GM19025 (cell line): ENCODE data around the gene DCTN5.

Experiments
- ATAC-seq: cut with Tn5 transposase; IDR thresholded peaks from one replicate; pipeline ENCODE4 v1.9.1; 2021; ENCODE audit warnings: mild to moderate bottlenecking, low read depth, moderate library complexity; ENCODE audit not compliant: unreplicated experiment

Gene DCTN5

DNA sequence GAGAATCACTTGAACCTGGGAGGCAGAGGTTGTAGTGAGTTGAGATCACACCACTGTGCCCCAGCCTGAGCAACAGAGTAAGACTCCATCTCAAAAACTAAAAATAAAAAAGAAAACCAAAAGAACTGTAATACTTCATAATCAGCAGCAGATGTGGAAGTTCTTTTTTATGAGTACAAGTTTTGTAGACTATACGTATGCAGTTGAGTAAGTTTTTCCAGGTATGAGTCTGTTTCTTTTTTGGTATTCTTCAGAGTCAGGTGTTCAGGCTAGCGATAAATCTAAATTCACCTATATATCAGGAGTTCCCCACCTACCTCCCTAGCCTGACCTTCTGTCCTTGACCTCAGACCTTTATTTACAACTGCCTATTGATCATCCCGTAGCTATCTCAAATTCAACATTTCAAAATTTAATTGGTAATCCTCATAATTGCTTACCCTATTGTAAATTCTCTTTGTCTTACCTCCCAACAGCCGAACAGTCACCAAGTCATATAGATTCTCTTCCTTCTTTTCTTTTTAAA lies 10.7 kb downstream of the DCTN5 start:
- ATAC-seq, result no peak

DNA sequence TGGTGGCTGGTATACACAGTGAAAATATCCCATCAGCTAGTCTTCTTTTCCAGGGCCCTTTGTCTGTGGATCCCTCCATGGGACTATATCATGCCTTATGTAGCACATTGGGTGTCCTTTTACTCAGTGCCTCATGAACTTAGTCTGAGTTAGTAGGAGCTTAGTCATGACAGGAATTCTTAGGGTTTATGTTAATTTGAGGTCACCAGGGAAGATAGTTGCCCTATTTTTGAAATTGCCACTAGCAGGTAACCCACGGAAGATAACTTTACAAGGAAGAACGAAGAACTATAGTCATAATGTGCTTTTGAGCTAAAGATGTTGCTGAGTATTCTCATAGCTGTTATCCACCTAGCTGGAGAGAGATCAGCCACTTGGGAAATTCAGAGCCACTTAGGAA lies 22.7 kb downstream of the DCTN5 start:
- ATAC-seq, result no peak

DNA sequence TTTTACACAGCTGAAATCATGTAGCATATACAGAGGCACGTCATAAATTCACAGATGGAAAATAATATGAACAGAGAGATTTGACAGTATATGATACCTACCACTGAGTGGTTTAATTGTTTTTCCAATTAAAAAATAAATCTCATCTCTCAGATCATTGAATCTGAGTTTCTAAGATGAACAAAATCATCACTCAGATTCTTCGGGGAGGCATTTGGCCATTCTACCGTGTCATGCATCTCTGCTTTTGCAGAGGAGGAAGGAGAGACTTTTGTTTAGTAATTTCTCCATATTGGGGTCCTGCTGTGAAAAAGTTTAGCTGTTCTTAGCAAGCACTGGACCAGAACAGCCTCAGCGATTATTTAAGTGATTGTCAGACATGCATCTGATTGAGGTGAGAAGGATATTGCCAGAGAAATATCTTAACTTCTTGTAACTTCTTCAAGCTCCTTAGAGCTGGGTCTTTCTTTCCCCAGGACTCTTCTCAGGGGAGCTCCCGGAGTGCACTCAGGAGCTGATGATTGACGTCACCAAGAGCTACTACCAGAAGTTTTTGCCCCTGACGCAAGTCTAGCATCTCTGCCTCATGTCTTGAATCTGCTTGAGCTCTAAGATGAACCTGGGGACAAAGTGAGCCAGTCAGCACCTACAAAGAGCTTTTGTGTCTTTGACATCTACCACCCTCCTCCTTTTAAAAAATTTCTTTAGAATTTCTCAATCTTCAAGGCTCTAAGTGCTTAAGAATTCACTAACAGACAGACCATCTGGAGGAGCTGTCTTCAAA lies 25.5 kb downstream of the DCTN5 start:
- ATAC-seq, result no peak

DNA sequence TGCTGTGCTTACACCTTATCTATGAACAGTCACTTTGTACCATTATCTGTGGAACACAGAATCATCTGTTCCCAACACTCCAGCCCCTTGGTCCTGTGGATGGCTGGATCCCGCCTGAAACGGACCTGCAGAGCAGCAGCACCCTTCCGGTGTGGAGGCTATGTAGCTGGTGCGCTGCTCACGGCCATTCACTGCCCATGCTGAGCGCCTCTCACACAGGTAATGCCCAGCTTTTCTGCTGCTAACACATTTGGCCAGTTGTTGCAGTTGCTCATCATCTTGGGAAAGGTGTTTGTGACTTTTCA lies 26.0 kb downstream of the DCTN5 start:
- ATAC-seq, result no peak

DNA sequence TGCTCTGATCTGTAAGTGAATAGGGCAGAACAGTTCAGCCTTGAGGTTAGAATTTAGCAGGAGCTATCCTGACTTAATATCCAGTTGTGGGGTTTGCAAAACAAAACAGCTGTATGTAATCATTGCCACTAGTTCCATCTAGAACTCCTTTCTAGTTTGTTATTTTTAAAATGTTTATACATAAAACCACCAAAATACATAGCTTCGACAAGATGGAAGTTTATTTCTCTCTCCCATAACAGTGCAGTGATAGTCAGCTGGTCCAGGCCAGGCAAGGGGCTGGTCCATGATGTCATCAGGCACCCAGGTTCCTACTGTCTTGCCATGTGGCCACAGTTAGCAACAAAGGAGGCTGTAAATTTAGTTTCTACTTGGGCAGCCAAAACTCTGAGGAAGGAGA lies 27.0 kb downstream of the DCTN5 start:
- no peak for ATAC-seq

DNA sequence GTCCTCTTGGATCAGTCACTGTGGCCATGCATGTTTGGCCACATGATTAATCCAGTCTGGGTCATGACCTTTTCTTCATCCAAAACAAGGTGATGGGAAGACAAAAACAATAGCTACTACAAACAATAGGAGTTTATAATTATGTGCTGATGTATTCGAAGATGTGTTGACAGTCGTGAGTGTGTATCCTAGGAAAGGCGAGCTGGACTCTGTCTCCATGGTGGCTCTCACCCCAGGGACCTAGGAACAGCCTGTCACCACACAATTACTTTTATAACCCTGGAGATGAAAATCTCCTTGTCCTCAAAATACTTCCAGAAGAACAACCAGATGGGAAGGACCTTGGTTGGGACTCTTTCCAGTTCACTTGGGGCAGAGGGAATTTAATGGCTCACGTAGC lies 27.6 kb downstream of the DCTN5 start:
- no peak for ATAC-seq

DNA sequence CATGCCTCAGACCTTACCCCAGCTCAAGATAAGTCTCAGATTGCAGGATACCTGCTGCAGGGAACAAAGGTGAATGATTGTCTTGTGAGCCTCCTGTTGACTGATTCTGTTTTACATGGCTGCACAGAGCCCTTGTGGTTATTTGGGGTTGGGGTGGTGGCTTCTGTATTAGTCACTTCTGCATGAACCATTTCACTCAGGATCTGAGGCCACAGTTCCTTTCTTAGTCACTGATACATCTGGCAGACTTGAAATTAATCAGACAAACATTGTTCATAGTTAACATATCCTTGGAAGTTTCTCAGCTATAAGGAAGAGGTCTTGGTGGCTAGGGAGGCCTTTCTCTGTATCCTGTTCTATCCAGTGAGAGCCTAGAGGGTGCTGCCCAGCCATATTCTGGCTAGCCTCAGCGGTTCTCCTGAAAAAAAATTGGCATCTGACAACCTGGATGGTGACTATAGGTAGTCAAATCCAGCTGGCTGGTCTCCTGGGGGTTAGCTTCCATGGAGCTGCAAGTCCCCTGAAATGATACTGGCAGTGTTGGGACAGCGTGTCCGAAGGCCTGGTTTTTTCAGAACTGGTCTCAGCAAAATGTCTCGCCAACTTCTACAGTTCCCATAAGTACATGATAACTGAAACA lies 29.0 kb downstream of the DCTN5 start:
- peak; percentile 98 for ATAC-seq

DNA sequence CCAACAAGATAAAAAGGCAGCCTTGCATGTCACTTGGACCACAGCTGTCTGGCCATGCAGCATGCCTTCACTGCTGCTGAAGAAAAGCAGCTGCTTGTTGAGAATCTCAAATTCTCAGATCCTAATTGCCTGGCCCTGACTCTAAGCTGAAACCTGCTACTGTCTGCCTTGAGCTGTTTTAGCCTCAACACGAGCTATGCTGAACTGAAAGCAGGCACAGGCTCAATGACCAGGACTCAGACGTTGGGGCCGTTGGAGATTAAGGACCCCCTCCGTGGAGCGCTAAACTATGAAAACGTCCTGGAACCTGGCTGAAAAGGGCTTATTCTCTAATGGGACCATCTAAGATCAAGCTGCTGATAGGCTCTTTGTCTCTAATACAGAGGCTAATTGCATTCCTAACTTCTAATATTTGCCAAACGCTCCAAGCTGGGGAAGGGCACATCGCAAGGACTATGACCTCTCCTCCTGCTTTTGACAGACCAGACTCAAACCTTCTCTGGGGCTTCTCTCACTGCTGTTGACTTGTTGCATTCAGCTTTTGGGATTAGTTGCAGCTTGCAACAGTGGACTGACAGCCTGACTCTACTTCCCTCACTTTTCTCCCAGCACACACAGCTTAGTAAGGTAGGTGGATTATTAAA lies 32.8 kb downstream of the DCTN5 start:
- no peak for ATAC-seq

DNA sequence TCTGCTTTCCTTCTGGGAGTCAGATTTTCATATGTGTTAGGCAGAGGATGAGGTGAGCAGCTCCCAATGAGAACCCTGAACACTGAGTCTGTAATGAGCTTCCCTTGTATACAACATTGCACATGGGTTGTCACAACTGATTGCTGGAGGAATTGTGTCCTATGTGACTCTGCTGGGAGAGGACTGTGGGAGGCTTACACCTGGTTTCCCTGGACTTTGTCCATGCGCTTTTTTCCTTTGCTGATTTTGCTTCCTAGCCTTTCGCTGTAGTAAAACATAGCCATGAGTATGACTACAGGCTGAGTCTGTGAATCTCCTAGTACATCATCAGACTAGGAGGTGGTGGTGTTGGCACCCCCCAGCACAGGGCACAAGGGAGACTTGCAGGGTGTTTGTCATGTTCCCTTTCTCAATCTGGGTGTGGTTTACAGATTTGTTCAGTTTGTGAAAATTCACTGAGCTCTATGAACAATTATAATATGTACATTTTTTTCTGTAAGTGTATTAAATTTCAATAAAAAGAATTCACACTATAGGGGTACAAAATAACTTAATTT lies 35.7 kb downstream of the DCTN5 start:
- ATAC-seq, result no peak

DNA sequence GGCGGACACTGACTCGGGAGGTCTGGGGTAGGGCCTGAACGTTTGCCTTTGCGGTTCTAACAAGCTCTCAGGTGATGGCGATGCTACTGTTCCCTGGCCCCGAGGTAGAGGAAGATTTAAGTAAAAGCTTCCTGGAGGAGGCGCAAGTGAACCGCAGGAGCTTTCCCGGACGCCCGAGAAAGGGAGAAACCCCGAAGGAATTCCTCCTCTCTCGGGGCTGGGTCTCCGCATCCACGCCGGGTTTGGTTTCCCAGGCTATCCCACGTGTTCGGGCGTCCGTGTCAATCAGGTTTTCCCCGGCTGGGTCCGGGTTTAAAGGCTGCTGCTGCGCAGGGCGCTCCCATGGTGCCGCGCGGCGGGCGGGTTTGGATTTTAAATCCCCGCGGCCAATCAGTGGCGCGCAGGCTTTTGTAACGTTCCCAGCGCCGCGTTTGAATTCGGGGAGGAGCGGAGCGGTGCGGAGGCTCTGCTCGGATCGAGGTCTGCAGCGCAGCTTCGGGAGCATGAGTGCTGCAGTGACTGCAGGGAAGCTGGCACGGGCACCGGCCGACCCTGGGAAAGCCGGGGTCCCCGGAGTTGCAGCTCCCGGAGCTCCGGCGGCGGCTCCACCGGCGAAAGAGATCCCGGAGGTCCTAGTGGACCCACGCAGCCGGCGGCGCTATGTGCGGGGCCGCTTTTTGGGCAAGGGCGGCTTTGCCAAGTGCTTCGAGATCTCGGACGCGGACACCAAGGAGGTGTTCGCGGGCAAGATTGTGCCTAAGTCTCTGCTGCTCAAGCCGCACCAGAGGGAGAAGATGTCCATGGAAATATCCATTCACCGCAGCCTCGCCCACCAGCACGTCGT lies 37.4 kb downstream of the DCTN5 start, which contains the start of gene PLK1:
PLK1 (plus strand) TSS at position 460 of the 844 bp plus-strand sequence; CDS start at position 504, 44 bp downstream.
- peak; percentile 93 for ATAC-seq

DNA sequence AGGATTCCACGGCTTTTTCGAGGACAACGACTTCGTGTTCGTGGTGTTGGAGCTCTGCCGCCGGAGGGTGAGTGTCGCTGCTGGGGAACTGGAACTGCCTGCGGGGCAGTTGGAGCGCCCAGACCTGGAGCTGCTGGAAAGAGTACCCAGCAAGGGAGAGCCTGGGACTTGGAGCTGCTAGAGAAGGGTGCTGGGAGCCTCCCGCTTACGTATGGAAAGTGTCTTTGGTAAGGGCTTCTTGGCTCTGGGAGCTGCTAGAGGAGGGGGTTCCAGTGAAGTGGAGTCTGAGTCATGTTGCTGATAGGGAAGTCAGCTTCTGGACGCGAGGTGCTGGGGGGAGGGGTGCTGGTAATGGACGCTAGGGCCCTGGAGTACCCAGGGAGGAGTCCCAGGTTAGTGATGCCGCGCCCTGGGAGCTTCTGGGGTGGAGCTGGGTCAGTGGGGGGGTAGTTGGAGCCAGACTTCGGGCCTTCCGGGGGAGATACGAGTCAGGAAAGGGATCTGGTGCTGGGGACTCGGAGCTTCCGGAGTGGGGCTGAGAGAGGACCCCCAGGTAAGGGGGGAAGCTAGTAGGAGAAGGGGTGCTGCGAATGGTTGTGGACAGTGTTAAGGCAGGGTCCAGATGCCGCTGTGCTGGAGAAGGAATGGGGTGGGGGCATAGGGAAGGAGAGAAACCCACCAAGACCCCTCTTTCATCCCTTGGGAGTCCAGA lies 38.2 kb downstream of the DCTN5 start:
- ATAC-seq, result no peak

DNA sequence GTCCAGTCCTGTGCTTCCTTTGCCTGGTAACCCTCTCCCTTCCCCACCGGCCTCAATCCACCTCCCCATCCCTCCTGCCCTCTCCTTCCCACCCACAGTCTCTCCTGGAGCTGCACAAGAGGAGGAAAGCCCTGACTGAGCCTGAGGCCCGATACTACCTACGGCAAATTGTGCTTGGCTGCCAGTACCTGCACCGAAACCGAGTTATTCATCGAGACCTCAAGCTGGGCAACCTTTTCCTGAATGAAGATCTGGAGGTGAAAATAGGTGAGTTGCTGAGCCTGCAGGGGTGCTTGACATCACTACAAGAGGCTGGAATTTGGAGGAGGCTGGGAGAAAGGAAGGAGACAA lies 38.7 kb downstream of the DCTN5 start:
- ATAC-seq, result no peak

DNA sequence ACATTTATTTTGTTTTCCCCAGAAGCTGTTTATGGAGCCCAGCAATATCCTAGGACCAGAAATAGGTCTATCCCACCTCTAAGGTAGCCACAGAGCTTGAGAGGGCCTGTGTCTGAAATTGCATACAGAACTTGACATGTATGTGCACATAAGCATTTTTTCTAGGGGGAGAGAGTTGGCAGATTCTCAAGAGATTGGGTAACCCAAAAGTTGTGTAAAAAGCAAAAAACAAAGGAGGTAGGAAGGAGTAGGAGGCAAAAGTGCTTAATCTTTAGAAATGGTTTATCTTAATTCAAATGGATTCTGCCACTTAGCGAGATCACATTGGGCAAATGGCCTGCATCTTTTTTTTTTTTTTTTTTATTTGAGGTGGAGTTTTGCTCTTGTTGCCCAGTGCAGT lies 40.9 kb downstream of the DCTN5 start:
- ATAC-seq, result no peak

DNA sequence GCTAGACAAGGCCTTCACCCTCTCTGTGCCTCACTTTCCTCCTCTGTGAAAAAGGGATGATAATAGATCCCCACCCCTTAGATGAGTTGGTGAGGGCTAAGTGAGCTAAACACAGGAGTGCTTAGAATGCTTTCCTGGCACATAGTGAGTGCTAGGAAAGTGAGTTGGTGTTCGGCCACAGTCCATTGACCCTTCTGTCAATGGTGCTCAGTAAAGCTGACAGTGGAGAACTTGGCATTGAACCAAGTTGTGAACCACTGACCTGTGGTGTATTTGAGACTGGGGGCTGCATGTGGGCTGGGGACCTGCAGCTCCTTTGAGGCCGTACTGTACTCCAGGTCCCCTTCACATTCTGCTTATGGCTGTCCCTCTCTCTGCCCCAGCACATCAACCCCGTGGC lies 42.2 kb downstream of the DCTN5 start:
- no peak for ATAC-seq

DNA sequence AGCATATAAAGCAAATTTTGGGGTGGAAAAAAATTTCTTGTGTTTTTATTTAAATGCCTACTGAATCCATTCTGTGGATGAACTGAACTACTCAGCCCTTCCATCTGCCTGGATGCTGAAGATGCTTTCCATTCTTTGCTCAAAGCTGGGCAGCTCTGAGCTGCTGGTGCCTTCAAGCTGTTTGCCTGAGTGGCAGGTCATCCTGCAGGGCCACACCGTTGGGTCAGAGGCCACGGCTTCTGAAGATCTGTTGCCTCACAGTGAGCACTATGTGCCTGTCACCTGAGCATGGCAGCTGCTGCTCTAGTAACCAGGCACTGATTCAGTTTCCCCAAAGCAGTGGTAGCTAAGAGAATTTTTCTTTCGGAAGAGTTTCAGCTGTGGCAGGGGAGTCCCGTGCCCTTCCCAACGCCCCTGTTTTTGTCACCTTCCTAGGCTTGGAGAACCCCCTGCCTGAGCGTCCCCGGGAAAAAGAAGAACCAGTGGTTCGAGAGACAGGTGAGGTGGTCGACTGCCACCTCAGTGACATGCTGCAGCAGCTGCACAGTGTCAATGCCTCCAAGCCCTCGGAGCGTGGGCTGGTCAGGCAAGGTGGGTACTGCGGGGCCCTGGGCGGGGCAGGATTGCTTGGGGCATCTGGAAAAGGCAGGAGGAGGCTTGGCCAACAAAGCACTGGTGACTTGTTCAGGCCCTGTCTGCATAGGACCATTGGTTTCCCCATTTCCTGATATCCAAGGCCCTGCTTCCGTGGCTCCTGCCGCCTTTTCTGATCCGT lies 46.0 kb downstream of the DCTN5 start:
- ATAC-seq, result no peak

DNA sequence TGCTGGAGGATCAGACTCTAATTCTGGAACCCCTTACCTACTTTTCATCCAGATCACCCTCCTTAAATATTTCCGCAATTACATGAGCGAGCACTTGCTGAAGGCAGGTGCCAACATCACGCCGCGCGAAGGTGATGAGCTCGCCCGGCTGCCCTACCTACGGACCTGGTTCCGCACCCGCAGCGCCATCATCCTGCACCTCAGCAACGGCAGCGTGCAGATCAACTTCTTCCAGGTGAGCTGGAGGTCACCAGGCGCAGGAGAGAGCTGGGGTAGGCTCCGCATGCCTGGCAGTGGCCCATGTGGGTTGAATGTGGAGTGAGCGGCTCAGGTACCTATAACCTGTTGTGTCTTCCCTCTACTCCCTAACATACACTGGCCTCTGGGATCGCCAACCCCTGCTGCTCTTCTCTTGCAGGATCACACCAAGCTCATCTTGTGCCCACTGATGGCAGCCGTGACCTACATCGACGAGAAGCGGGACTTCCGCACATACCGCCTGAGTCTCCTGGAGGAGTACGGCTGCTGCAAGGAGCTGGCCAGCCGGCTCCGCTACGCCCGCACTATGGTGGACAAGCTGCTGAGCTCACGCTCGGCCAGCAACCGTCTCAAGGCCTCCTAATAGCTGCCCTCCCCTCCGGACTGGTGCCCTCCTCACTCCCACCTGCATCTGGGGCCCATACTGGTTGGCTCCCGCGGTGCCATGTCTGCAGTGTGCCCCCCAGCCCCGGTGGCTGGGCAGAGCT lies 48.3 kb downstream of the DCTN5 start:
- ATAC-seq, result no peak

DNA sequence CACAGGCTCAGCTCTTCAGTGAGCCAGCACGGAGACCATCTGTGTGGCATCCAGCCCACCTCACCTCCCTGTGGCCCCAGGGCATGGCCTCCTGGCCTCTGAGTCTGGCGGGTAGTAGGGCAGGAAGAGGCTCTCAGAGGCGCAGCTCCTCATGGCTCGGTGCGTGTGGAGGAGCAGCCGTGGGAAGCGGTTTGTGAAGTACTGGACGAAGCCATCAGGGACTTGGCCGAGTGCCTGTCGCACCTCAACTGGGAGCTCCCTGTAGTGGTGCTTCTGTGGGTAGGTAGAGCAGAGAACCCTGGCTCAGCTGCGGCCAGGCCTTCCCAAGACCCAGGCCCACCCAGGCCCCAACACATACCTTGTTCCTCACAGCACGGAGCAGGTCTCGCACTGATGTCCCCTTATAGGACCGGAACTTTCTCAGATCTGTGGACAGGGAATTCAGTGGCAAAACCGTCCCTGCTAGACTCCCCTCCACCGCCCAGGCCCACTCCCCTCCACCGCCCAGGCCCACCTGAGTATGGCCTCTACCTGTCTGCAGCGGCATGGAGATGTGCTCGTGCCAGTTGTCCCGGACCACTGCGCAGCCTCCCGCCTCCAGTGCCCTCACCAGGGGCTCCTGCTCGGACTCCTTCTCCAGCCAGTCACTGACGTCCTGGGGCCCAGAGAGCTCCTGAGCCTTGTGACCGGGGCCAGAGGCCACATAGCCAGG lies 49.7 kb downstream of the DCTN5 start:
- ATAC-seq, result no peak
